ENCODE results near the gene CLDN14.
A peak's percentile ranks its signal among the peaks of the same experiment; 100 is the strongest.

Gene CLDN14

DNA sequence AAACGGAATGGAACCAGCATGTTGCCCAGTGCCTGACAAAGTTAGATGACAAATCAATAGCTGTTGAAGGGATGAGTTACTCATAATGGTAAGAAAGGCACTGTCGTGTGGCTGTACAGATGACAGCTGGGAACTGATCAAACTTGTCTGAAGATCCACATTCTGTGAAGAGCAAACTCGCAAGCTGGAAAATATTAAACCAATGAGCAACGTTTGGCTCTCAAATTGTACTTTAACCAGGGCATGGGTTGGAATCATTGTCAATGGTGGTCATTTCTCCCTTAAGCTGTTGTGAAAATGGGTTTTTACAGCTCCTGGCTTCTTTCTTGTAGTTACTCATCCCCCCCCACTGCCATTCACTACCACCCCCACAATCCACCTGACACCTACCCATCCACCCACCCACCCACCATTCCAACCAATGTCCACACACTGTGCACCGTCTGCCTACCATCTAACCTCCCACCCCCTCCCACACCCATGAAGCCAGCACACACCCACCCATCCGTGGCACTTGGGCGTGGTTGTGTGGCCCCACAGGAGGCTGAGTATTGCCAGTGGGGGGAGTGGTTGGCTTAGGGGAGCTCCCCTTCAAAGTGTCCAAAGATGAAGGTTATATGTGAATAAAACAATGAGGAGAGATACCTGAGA is 46.7 kb downstream of the CLDN14 start:
- DNase-seq (ENCODE audit: low read depth), result no peak

DNA sequence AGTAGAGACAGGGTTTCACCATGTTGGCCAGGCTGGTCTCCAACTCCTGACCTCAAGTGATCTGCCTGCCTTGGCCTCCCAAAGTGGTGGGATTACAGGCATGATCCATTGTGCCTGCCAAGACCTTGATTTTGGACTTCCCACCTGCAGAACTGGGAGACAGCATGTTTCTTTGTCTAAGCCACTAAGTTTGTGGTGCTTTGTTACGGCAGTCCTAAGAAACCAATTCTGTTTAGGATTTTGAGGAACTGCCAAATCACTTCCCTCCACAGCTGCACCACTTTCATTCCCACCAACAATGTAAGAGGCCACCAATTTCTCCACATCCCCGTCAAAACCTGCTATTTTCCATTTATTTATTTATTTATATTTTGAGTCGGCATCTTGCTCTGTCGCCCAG is 48.7 kb downstream of the CLDN14 start:
- no peak for DNase-seq (ENCODE audit: low read depth)

DNA sequence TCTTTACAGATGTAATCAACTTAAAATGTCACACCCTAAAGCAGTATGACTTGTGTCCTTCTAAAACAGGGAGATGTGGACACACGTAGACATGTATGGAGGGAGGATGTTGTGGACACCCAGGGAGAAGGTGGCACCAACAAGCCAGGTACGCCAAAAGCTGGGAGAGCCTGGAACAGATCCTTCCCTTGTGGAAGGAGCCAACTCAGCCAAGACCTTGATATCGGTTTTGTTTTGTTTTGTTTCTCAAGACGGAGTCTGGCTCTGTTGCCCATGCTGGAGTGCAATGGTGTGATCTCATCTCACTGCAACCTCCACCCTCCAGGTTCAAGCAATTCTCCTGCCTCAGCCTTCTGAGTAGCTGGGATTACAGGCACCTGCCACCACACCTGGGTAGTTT is 49.1 kb downstream of the CLDN14 start:
- DNase-seq (ENCODE audit: low read depth), result no peak

DNA sequence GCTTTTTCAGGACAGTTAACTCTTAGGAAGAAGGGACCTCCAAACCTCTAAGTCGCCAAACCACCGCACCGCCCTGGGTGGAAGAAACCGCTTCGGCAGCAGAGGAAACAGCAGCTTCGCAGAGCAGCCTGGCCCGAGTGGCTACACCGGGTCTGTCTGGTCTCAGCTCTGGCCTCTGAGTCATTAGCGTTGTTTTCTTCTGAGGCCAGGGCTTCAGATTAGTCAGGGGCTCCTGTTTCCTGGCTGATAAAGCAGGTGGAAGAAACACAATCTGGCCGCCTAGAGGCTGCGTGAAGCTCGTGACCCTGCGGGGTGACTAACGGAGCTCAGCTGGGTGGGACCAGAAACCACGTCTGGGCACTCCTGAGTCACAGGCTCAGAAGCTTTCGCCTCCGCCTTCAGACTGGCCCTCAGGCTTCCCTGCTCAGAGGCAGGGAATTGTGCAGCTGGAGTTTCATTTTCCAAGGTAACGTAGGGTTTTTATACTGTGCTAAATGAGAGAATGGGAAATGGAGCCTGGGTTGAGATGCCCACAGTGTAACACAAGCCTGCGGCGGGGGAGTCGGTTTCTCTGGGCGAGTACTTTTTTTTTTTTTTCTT is 49.9 kb downstream of the CLDN14 start:
- peak; percentile 80 for DNase-seq (ENCODE audit: low read depth)

DNA sequence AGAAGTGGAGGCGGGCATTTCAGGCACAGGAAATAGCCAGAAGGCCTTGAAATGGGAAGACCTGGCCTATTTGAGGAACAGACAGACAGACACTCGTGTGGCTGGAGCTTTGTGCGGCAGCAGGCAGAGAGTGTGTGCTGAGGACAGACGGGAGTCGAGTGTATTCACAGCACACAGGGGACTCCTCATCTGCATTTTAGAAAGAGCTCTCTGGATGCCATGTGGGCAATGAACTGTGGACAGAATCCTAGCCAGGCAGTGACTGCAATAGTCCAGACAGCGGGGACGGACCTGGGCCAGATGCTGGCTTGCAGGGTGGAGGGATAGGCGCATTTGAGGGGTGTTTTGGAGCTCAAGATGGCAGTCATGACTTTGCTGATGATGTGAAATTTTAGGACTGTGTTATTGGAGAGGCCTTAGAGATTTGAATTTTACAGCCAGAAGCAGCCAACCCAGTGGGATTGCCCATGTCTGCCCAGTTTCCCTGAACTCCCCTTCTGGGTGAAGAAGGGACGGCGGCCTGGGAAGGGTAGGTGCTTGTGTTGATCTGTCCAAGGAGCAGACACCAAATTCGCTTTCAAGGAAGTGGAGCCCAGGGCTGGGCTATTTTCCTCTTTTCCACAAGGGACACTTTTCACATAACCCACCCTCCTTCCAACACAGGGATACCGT is 51.0 kb downstream of the CLDN14 start:
- DNase-seq (ENCODE audit: low read depth), result no peak

DNA sequence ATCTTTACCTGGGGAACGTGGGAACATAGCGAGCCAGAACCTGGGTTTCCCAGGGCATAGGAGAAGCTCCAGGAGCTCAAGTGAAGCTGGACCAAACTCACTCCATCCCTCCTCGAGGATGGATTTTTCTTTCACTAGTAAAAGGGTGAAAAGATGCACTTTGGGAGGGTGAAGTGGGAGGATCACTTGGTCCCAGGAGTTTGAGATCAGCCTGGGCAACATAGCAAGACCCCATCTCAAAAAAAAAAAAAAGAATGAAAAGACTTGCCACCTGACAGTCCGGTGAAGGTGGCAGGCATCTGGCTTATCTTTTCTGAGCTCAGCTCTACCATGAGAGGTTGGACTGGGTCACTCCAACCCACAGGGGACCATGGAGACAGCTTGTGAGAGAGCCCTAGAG is 52.4 kb downstream of the CLDN14 start:
- DNase-seq (ENCODE audit: low read depth), result no peak

DNA sequence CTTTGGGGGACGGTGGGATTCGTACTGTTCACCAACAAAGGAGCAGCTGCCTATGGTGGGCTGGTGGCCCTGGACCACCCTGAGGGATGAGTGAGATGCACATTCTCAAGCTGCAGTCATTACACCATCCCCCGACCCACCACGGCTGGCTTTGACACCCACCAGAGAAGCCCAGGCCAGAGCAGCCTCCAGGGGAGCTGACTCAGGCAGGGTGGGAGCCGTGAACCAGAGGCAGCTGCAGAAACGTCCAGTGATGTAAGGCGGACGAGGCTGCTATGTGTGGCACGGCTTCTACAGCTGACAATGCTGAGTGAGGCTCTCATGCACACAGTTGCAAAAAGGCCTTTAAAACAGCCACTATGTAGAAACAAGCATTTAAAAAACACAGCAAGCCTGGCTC is 54.6 kb downstream of the CLDN14 start:
- DNase-seq (ENCODE audit: low read depth), result no peak

DNA sequence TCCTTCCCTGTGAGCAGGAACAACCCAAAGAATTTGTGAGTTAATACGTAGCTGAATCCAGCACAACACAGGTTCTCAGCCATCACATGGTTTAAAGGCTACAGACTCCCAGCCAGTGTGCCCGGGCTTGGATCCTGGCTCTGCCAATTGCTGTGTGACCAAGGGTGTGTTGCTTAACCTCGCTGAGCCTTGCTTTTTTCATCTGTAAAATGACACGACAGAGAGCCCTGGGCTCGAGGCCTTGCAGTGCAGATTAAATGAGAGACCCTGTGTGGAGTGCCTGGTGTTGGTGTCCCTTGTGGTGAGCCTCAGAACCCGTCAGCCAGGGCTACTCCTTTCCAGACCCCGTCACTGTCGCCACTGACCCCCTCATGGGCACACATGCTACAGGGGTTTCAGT is 55.3 kb downstream of the CLDN14 start:
- DNase-seq (ENCODE audit: low read depth), result no peak

DNA sequence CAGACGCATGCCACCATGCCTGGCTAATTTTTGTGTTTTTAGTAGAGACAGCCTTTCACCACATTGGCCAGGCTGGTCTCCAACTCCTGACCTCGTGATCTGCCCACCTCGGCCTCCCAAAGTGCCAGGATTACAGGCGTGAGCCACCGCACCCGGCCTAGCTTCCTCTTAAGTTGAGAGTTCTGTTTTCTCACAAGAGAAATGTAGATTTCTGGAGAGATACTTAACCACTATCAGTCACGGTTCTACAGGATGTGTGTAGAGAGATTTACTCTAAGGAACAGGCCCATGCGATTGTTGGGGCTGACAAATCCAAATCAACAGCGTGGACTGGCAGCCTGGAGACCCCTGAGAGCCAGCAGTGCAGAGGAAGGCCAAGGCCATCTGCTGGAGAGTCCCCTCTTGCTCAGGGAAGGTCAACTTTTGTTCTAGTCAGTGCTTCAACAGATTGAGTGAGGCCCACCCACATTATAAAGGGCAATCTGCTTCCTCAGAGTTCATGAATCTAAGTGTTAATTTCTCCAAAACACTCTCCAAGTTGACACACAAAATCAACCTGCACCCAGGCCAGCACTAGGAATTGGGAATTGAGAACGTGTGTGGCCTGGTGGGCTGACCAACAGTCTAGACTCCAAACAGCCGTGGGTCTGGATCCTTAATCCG is 56.0 kb downstream of the CLDN14 start:
- DNase-seq (ENCODE audit: low read depth), result peak; percentile 54

DNA sequence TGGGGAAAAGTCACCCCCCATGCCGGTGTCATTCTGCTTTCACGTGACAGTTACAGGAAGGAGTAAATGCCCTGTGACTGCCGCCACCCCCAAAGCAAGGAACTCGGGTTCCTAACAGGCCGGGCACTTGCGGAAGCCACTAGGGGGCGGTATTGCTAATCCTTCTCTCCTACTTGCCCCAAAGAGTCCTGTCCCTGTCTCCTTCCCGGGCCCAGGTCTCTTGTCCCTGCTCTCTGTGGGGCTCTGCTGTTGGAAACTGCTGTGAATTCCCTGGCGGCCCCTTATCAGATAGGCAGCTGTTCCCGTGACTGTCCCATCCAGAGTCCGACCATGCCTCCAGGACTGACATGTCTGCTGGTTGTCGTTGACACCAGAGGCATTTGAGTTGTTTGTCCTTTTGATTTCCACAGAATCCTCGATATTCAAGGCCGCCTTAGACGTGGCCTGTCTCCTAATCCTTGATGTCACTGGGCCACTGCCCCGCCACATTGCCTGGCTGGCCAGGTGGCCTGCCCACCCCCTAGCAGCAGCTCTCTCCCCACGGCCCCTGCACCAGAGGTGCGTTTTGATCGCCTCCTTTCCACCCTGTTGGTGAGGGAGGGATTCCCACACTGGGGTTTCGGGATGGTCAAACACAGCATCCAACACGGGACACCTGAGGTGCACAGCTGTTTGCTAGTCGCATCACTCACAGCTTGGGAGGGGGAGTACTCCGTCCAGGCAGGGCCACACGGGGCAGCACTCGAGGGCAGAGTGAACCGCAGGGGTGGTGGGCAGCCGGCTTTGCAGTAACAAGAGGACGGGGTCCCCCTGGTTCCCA is 57.4 kb downstream of the CLDN14 start:
- DNase-seq (ENCODE audit: low read depth), result peak; percentile 72

DNA sequence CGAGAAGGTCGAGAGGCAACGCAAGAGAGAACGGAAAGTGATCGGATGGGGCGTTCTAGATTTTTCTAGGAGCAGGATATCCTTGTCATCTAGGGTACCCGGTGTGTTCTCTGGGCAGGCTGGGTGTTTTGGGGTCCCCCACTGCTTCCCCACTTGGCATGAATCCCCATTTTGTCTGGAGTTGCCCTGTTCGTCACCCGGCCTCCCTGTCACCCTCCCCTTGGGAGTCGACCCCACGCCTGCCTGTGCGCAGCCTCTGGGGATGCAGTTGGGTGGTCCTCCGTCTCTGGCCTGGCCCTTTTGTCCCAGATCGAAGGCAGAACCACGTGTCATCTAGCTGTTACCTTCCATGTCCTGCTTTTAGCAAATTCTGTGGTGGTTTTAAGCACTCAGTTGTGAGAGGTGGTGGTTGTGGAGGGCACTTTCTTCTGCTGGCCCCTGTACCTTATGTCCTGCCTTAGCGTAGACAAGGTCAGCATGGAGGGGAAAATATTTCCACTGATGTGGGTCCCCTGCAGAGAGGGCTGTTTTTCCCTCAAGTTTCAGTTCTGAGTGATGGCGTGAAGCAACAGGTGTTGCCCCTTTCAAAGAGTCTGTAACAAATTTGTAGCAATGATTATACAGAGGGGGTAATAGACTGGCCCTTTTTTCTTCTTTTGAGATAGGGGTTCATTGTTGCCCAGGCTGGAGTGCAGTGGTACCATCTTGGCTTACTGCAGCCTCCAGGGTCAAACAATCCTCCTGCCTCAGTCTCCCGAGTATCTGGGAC is 59.2 kb downstream of the CLDN14 start:
- DNase-seq (ENCODE audit: low read depth), result no peak

DNA sequence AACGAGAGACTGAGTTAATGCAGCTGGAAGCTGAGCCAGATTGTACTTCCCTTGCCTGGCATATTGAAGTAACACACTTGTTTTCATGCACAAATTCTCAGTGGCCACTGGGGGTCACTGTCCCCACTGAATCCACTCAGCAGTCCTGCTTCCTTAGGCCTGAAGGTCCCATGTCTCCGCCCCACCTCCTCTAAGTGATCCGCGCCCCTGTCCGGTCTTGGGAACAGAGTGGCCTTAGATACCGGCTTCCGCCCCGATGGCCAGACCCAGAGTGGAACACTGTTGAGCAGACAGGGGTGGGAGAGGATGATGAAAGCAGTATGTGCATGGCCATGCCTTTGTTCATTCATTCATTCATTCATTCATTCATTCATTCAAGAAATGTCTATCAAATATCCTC is 59.9 kb downstream of the CLDN14 start:
- DNase-seq (ENCODE audit: low read depth), result peak; percentile 67

DNA sequence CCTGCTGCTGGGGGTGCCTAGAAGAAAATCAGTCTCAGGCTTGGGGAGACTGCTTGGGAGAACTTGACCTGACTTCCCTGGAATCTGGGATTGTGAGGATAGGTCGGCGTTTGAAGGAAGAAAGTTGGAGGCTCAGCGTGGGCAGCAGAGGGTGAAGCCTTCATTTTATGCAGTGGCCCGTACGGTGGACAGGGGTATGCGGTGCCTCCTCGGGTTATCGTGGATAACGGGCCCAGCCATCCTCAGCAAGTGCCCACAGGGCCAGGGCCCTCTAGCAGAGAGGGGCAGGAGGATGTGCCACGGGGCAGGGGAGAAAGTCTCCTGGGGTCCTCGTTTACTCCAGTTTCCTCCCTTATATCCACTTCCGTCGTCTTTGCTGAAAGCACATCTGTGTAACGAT is 60.7 kb downstream of the CLDN14 start:
- no peak for DNase-seq (ENCODE audit: low read depth)

DNA sequence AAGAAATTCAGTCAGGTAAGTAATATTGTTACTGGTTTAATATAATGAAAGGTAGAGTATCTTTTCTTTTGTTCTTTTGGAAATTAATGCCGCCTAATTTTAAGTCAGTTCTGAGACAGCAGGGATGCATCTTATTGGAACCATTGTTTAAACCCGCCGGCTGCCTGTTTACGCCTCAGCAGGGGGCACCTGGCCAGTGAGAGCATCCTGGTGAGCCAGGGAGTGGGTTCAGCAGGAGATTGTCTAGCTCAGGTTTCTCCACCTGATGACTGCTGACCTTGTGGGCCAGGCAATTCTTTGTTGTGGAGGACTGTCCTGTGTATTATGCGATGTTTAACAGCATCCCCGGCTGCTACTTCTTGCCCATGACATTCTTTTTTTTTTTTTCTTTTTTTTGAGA is 64.5 kb downstream of the CLDN14 start:
- DNase-seq (ENCODE audit: low read depth), result no peak

DNA sequence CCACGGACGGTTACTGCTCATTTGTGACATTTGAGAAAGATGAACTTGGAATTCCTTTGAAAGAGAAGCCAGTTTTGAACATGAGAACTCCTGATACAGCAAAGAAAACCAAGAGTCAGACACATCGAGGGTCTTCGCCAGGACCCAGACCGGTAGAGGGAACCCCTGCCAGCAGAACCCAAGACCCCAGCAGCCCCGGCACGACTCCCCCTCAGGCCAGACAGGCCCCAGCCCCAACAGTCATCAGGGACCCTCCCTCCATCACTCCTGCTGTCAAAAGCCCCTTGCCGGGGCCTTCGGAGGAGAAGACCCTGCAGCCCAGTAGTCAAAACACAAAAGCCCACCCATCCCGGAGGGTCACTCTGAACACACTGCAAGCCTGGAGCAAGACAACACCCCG is 67.0 kb downstream of the CLDN14 start:
- DNase-seq (ENCODE audit: low read depth), result no peak

DNA sequence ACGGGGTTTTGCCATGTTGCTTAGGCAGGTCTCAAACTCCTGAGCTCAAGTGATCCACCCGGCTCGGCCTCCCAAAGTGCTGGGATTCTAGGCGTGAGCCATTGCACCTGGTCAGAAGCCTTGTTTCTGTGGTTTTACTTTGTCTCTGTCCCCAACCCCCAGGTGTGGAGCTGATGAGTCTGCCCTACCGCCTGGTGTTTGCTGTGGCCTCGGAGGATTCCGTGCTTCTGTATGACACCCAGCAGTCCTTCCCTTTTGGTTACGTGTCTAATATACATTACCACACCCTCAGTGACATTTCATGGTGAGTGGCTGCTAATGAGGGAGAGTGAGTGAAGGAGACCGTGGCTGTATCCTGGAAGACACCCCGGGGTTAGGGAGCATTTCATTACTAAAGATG is 68.6 kb downstream of the CLDN14 start:
- DNase-seq (ENCODE audit: low read depth), result no peak
